HFF-Myc (cell line): ENCODE measurements around the gene CDK3.
"Not testable (repeated sequence)": the region's sequence is repeated elsewhere in the genome, so short reads cannot be mapped to it uniquely, and the experiment has no call there.

ENCODE experiments used
- DNase-seq: peaks from one replicate; pipeline ENCODE4 v3.0.0-alpha.2; 2011; ENCODE audit warnings: low read depth; ENCODE audit errors: extremely low read depth
- H3K4me3 ChIP-seq: replicated peaks from 2 replicates; pipeline ENCODE4 v1.5.1; 2011; ENCODE audit warnings: low read depth, mild to moderate bottlenecking, control low read depth, low read length
- TF ChIP-seq, protein P1 (sequence below): IDR thresholded peaks from 2 replicates; pipeline ENCODE4 v1.5.1; 2012; ENCODE audit warnings: mild to moderate bottlenecking, low read depth, low read length, control low read depth; ENCODE audit errors: missing control alignments

CDK3 gene

DNA sequence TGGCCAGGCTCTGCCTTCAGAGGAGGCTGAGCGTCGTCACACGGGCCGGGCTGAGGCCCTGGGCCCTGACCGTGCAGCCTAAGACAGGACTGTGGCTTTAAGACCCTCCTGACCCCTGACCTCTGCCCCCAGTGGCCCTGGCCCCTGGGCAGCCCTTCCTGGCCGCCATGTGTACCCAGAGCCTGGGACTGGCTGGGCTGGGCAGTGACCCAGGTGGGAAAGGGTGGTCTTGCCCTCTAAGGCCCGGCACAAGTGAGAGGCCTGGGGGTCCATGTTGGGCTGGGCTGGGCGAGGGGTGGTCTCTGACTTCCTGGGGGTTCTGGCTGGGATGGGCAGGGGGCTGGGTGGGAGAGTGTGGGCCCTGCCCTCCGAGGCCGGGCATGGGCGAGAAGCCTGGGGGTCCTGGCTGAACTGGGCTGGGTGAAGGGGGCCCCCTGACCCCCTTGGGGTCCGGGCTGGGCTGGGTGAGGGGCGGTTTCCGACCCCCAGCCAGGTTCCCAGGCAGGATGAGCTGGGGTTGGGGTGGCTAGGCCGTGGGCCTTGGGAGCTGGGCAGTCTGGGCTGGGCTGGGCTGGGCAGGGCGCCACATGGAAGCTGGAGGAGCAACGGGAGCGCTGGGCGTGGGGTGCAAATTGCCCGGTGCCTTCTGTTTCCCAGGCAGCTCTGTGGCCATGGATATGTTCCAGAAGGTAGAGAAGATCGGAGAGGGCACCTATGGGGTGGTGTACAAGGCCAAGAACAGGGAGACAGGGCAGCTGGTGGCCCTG lies at the start of gene CDK3:
CDK3 (plus strand) TSS at position 101 of the 767 bp plus-strand sequence; CDS start at position 672, 571 bp downstream.
- no peak within 1 kb of the TSS for H3K4me3 ChIP-seq
- TF ChIP-seq, protein P1, sequence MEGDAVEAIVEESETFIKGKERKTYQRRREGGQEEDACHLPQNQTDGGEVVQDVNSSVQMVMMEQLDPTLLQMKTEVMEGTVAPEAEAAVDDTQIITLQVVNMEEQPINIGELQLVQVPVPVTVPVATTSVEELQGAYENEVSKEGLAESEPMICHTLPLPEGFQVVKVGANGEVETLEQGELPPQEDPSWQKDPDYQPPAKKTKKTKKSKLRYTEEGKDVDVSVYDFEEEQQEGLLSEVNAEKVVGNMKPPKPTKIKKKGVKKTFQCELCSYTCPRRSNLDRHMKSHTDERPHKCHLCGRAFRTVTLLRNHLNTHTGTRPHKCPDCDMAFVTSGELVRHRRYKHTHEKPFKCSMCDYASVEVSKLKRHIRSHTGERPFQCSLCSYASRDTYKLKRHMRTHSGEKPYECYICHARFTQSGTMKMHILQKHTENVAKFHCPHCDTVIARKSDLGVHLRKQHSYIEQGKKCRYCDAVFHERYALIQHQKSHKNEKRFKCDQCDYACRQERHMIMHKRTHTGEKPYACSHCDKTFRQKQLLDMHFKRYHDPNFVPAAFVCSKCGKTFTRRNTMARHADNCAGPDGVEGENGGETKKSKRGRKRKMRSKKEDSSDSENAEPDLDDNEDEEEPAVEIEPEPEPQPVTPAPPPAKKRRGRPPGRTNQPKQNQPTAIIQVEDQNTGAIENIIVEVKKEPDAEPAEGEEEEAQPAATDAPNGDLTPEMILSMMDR, result no peak
- DNase-seq, result no peak

DNA sequence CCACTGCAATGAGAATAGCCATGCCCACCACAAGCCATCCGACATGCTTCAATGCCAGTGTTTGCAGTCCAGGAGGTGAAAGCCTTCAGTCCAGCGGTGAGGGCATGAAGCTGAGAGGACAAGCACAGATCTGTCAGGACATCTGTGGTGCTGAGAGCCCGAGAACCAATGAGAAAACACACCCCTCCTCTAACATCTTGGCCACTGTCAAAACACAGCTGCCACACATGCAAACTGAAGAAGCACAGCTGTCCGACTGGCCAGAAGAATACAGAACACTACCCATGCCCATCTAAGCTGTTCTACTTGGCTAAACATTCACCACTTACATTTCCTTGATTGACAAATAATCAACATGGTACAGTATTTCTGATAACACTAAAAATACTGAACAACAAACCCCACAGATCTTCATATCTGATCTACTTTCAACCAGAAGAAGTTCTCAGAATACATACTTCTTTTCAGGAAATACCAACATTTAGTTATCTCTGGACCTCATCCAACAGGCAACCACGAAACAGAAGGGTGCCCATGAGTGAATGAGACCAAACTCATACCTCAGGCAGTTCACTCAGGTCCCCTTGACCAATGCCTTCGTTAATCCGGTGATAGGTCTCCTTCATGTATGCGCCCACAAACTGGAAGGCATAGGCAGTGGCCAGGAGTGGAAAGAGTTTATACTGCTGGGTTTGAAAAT lies 49.6 kb upstream of the CDK3 start:
- DNase-seq, result no peak
- no peak overlapping the region for H3K4me3 ChIP-seq
- TF ChIP-seq, protein P1, result no peak

DNA sequence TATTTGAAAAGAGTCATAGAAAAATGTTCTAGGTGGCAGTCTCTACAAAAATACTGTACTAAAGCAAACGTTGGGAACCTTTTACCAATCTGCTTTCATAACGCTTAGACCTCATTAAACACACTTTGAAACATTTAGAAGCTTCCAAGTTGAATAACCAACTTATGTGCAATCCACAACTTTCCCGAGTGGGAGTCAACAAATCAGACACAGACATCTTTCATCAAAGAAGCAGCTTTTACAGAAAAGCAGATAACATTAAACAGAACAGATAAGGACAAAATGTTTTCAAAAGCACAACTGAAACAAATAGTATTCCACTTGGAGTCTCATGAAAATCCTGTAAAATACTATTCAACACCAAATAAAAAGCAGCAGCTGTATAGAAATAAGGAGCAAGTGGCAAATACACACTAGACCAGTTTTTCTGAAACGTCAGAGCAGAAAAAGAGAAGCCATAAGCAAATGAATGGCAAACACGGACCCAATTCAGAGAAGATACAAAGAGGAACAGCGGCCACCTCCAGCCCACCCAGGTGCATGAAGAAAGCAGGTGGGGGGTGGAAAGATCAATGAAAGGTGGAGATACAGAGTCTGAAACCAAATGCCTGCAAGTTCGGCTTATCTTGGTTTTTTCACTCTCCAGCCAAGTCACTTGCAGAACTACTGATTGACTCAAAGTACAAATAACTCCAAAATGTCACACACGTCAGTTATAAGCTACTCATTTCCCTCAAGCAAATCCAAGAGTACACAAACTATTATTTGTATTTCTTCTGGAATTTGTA lies 41.4 kb upstream of the CDK3 start:
- no peak overlapping the region for H3K4me3 ChIP-seq
- no peak for DNase-seq

DNA sequence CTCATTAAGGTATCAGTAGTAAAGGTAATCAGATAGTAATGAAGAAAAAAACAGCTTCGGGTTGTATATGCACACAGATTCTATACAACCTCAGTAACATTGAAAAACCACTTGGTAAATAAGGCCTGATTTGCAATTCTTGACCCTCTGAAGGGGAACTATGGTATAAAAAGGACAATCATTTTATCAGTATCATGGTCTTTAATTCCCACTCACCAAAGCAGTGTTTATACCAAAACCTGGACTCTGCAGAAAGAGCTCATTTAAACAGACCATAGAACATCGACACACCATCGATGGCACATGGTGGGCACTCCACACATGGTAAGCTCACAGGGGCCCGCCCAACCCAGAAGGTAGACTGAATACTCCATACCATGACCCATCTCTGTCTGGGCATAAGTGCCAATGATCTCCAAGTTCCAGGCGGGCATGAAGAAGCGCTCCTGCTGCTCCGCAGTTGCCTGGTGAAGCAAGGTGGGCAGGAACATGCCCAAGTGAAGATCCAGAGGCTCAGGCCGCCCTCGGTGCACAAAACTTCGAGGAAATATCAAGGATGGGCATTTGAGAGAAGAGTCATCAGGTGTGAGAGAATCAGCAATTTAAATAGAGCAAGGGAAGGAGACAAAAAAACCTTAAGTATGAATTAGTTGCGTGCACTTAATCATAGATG lies 40.7 kb upstream of the CDK3 start:
- no peak for DNase-seq
- H3K4me3 ChIP-seq, result no peak overlapping the region
- TF ChIP-seq, protein P1, result no peak

More for the DNA sequence above, 41.4 kb upstream of the CDK3 start:
- TF ChIP-seq, protein P1, result no peak

DNA sequence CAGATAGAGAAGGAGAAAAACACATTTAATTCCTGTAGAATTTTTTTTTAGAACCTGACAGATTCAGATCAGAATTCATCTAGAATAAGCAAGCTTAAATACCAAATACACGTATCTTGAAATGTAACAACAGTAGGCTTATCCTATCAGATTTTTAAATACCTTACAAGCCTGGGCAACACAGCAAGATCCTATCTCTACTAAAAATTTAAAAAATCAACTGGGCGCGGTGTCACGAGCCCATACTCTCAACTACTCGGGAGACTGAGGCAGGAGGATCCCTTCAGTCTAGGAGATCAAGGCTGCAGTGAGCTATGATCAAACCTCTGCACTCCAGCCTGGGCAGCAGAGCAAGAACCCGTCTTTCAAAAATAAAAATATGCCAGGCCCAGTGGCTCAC lies 35.2 kb upstream of the CDK3 start:
- no peak for DNase-seq
- no peak overlapping the region for H3K4me3 ChIP-seq

DNA sequence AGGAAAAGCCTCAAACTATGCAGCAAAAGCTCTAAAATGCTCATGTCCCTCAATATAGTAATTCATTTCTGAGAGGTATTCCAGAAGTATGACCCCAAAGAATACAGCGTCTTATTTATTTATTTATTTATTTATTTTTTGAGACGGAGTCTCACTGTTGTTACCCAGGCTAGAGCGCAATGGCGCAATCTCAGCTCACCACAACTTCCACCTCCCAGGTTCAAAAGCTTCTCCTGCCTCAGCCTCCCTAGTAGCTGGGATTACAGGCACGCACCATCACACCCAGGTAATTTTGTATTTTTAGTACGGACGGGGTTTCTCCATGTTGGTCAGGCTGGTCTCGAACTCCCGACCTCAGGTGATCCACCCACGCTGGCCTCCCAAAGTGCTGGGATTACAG lies 31.6 kb upstream of the CDK3 start:
- not testable (repeated sequence) for DNase-seq, H3K4me3 ChIP-seq

More for the DNA sequence above, 35.2 kb upstream of the CDK3 start:
- TF ChIP-seq, protein P1, result no peak
